HG02885 (cell line): ENCODE results near the gene GLTP.
A peak's percentile ranks its signal among the peaks of the same experiment; 100 is the strongest.
"Not testable (repeated sequence)": the region's sequence is repeated elsewhere in the genome, so short reads cannot be mapped to it uniquely, and the experiment has no call there.

Experiments used
- ATAC-seq: cut with Tn5 transposase; IDR thresholded peaks from one replicate; pipeline ENCODE4 v1.9.1; 2021; ENCODE audit warnings: mild to moderate bottlenecking; ENCODE audit not compliant: unreplicated experiment, poor library complexity

The GLTP gene

DNA sequence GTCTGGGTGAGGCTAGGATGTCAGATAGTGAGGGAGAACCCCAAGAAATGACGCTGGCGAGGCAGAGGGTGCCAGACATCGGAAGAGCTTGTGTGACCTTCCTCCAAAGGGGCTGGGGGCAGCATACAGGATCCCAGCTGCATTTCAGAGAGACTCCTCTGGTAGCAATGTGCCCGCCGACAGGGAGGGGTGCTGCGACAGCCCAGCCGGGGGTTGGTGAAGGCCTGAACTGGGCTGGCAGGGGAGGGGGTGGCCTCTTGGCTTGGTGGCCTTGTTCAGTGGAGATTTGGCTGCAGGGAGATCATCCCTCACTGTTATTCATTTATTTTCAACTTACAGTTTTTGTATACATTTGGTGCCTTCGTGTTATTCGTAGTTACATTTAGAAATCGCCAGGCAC, 25.0 kb upstream of the GLTP start:
- no peak for ATAC-seq

- ATAC-seq, result no peak
Observed at GRCh38 chr12:109902891-109903418, 22.6 kb upstream of the GLTP start.

- peak; percentile 22 for ATAC-seq
Observed at GRCh38 chr12:109900752-109901580, 20.6 kb upstream of the GLTP start.

- peak; percentile 81 for ATAC-seq
Observed at GRCh38 chr12:109899783-109900751, 19.7 kb upstream of the GLTP start, which contains the start of gene TCHP. Gene TCHP, plus strand, starts transcription at chr12:109900274. Its CDS starts 2,753 bp downstream, at chr12:109903027.

- not testable (repeated sequence) for ATAC-seq
Observed at GRCh38 chr12:109899345-109899744, 19.0 kb upstream of the GLTP start.

- ATAC-seq, result no peak
Observed at GRCh38 chr12:109897029-109897428, 16.7 kb upstream of the GLTP start.

DNA sequence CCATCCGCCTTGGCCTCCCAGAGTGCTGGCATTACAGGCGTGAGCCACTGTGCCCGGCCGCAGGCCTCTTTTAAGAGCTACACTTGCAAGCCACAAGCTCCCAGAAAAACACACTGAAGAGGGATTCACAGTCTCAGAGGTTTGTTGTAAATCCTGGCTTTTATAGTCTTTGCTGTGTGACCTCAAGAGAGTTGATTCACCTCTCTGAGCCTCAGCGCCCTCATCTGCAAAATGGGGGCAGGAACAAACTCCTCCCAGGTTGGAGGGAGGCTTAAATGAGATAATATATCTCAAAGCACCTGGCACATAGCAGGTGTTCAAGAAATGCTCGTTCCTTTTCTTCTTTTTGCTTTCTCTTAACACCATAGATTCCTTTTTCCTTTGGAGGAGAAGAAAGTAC, 15.8 kb upstream of the GLTP start:
- no peak for ATAC-seq

DNA sequence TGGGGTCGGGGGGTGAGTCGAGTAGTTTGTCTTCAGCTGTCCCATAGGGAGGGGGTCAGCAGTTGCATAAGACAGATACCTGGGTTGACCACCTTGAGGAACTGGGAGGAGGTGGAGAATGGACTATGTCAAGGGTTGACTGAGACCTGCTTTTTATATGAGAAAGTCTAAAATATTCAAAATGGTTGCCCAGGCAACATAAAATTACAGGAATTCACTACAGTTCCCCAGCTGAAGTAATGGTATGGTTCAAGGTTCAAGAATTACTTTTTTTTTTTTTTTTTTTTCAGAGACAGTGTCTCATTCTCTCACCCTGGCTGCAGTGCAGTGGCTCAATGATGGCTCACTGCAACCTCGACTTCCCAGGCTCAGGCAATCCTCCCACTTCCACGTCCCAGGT, 14.6 kb upstream of the GLTP start:
- ATAC-seq, result no peak

GRCh38 chr12:109893261-109893995, 13.1 kb upstream of the GLTP start:
- ATAC-seq, result no peak

GRCh38 chr12:109892748-109893147, 12.4 kb upstream of the GLTP start:
- ATAC-seq, result no peak

DNA sequence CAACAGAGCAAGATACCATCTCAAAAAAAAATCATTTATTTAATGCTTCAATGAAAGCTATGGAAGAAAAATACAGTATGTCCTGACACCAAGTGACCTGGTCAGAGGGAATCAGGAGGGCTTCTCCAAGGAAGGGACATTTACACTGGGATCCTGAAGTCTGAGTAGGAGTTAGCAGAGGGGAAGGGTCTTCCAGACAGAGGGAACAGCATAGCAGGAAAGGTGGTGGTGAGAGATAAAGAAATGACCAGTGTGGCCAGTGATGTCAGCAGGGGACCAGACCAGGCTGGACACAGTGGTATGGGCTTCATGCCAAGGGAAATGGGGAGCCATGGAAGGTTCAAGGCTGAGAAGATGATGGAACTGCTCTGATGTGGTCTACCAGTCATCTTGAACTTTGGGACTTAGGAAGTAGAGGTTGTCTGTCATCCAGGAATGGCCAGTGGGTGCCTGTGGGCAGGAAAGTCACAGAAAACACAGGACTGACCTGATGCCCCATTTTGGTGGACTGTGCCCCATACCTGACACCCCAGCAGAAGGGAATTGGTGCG, 11.9 kb upstream of the GLTP start:
- ATAC-seq, result no peak

DNA sequence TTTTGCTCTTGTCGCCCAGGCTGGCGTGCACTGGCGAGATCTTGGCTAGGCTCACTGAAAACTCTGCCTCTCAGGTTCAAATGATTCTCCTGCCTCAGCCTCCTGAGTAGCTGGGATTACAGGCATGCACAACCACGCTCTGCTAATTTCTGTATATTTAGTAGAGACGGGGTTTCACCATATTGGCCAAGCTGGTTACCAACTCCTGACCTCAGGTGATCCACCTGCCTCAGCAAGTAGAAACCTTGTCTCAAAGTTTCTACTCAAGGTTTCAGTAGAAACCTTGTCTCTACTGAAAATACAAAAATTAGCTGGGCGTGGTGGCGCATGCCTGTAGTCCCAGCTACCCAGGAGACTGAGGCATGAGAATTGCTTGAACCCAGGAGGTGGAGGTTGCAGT, 11.4 kb upstream of the GLTP start:
- not testable (repeated sequence) for ATAC-seq

GRCh38 chr12:109890620-109891170, 10.4 kb upstream of the GLTP start:
- no peak for ATAC-seq

DNA sequence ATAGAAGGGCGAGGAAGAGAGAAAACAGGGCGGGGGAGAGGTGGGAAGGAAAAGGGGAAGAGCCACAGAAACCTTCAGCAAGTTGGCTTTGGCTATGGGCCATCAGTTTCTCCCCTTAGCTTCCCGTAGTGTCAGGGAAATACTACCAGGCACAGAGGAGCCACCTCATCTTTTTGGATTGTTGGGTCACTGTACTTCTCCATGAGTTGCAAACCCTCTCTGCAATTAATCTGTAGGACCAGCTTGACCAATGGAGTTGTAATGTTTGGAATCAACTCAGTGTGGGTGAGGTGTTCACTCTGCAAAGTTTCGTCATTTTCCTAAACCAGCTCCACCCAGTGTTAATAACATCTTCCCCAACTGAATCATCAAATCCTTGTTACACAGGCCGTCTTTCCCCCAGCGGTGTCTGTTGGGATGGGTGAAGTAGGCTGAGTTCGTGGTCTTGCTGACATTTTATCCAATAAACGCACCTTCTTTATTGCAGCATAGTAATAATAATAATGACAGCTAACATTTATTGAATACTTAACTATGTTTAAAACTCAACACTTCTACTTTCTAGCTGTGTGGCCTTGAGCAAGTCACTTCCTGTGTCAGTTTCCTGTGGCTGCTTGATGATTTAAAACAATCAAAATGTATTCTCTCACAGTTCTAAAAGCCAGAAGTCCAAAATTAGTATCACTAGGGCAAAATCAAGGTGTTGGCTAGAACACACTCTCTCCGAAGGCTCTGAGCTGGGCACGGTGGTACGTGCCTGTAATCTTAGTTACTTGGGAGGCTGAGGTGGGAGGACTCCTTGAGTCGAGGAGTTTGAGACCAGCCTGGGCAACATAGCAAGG, 8.1 kb upstream of the GLTP start:
- ATAC-seq, result no peak

DNA sequence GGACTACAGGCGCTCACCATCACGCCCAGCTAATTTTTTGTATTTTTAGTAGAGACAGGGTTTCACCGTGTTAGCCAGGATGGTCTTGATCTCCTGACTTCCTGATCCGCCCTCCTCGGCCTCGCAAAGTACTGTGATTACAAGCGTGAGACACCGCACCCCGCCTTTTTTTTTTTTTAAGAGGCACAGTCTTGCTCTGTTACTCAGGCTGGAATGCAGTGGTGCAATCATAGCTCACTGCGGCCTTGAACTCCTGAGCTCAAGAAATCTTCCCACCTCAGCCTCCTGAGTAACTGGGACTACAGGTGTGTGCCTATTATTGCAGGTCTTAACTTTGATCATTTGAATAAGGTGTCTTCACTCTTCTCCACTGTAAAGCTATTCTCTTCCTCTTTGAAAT, 5.3 kb upstream of the GLTP start:
- ATAC-seq, result no peak

DNA sequence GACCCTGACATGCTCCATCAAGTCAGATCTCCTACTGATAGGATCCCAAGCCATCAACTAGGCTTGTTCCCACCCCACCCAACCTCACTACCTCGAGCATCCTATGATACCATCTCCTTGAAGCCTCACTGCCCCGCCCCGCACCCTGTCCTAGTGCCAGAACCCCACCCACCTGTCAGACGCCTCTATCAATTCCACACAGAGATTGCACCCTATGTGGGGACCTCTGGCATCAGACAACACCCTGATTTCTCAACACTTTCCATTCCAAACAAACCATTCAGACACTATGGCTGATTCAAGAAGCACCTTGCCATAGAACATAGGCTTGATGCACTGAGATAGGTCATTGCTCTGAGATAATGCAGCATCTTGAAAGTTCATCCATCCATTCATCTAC, 3.1 kb upstream of the GLTP start:
- ATAC-seq, result no peak

GRCh38 chr12:109881752-109882151, 1.4 kb upstream of the GLTP start:
- ATAC-seq, result no peak

DNA sequence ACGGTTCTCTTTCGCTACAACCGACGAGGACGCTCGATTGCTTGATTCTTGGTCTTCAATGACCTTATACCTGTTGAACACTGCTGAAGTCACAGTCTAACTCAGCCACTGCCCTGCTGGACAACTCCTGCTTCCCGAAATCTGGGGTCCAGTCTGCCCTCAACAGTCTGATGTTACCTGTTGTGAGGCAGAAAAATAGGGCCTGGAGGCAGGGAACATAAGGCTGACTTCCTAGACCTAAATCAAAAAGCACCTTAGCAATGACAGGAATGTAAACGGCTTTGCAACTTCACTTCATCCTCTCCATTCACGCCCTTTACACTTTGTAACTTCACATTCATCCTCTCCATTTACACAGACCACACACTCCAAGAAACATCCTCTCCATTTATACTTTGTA, 597 bp upstream of the GLTP start:
- ATAC-seq, result no peak
